SK-N-SH treated with all-trans-retinoic acid at 6 μM for 48 hours (cell line): ENCODE data around the gene STAG1.

Experiments used
- ATAC-seq: fragments of 200-7000 bp; cut with Tn5 transposase; 3 replicates; pipeline ENCODE4 v1.9.1; 2020; ENCODE audit warnings: mild to moderate bottlenecking, moderate library complexity
- ARNTL ChIP-seq: fragments of 450-650 bp; formaldehyde crosslinking; IDR thresholded peaks from 2 replicates; pipeline ENCODE4 v1.5.0; 2020; ENCODE audit warnings: low read depth, mild to moderate bottlenecking, moderate library complexity, borderline replicate concordance
- BACH2 ChIP-seq: fragments of 250-450 bp; sonication (Bioruptor Pico); IDR thresholded peaks from 2 replicates; pipeline ENCODE4 v1.9.0; 2021; ENCODE audit warnings: mild to moderate bottlenecking, borderline replicate concordance
- CSDC2 ChIP-seq: fragments of 250-450 bp; sonication (Bioruptor Pico); IDR thresholded peaks from 2 replicates; pipeline ENCODE4 v1.5.0; 2020; ENCODE audit warnings: mild to moderate bottlenecking, moderate library complexity
- CSRNP3 ChIP-seq: fragments of 250-450 bp; sonication (Bioruptor Pico); IDR thresholded peaks from 2 replicates; pipeline ENCODE4 v1.5.1; 2021; ENCODE audit warnings: mild to moderate bottlenecking, moderate library complexity
- GLIS3 ChIP-seq: fragments of 250-450 bp; sonication (Bioruptor Pico); IDR thresholded peaks from 2 replicates; pipeline ENCODE4 v1.5.0; 2020; ENCODE audit warnings: mild to moderate bottlenecking, moderate library complexity
- ISL1 ChIP-seq: fragments of 250-450 bp; sonication (Bioruptor Pico); IDR thresholded peaks from 2 replicates; pipeline ENCODE4 v2.1.2; 2022; ENCODE audit warnings: mild to moderate bottlenecking, moderate library complexity
- PATZ1 ChIP-seq: fragments of 250-450 bp; sonication (Bioruptor Pico); IDR thresholded peaks from 2 replicates; pipeline ENCODE4 v1.8.0; 2020; ENCODE audit warnings: mild to moderate bottlenecking, moderate library complexity, borderline replicate concordance
- POU6F1 ChIP-seq: fragments of 250-450 bp; sonication (Bioruptor Pico); IDR thresholded peaks from 2 replicates; pipeline ENCODE4 v1.8.0; 2021; ENCODE audit warnings: low read depth, mild to moderate bottlenecking, moderate library complexity, borderline replicate concordance
- PPARA ChIP-seq: fragments of 250-450 bp; sonication (Bioruptor Pico); IDR thresholded peaks from 2 replicates; pipeline ENCODE4 v1.5.0; 2020; ENCODE audit warnings: mild to moderate bottlenecking, borderline replicate concordance
- SNAI2 ChIP-seq: fragments of 250-450 bp; sonication (Bioruptor Pico); IDR thresholded peaks from 2 replicates; pipeline ENCODE4 v1.5.0; 2020; ENCODE audit warnings: mild to moderate bottlenecking, moderate library complexity
- TCF4 ChIP-seq: fragments of 250-450 bp; sonication (Bioruptor Pico); IDR thresholded peaks from 2 replicates; pipeline ENCODE4 v1.8.0; 2021; ENCODE audit warnings: mild to moderate bottlenecking, moderate library complexity, borderline replicate concordance
- TOX ChIP-seq: fragments of 250-450 bp; sonication (Bioruptor Pico); IDR thresholded peaks from 2 replicates; pipeline ENCODE4 v1.8.0; 2021; ENCODE audit warnings: mild to moderate bottlenecking, moderate library complexity, borderline replicate concordance
- TSHZ2 ChIP-seq: fragments of 250-450 bp; sonication (Bioruptor Pico); IDR thresholded peaks from 2 replicates; pipeline ENCODE4 v1.5.0; 2020; ENCODE audit warnings: mild to moderate bottlenecking, moderate library complexity
- ZC3H10 ChIP-seq: fragments of 250-450 bp; sonication (Bioruptor Pico); IDR thresholded peaks from 2 replicates; pipeline ENCODE4 v1.5.1; 2021; ENCODE audit warnings: mild to moderate bottlenecking, moderate library complexity
- ZFP3 ChIP-seq: fragments of 250-450 bp; sonication (Bioruptor Pico); IDR thresholded peaks from 2 replicates; pipeline ENCODE4 v1.5.0; 2020; ENCODE audit warnings: mild to moderate bottlenecking, moderate library complexity
- ZFP30 ChIP-seq: fragments of 450-650 bp; formaldehyde crosslinking; IDR thresholded peaks from 2 replicates; pipeline ENCODE4 v1.5.0; 2022; ENCODE audit warnings: mild to moderate bottlenecking, moderate library complexity
- ZNF565 ChIP-seq: fragments of 450-650 bp; formaldehyde crosslinking; conservative IDR thresholded peaks from 2 replicates; pipeline ENCODE4 v1.5.0; 2020; ENCODE audit warnings: low read depth, mild to moderate bottlenecking, moderate library complexity
- ZNF70 ChIP-seq: fragments of 450-650 bp; formaldehyde crosslinking; IDR thresholded peaks from 2 replicates; pipeline ENCODE4 v1.5.0; 2020; ENCODE audit warnings: mild to moderate bottlenecking, moderate library complexity
- ZNF8 ChIP-seq: fragments of 450-650 bp; formaldehyde crosslinking; IDR thresholded peaks from 2 replicates; pipeline ENCODE4 v1.5.0; 2020; ENCODE audit warnings: mild to moderate bottlenecking, moderate library complexity

Gene STAG1

GRCh38 chr3:136495213-136495612 is 257.0 kb downstream of the STAG1 start:
- TF ChIP-seq TOX (CRISPR knock-in tag), result no peak
- no peak for TF ChIP-seq CSRNP3 (CRISPR knock-in tag)
- TF ChIP-seq BACH2, result no peak
- ATAC-seq, result no peak

GRCh38 chr3:136490646-136491405 is 261.4 kb downstream of the STAG1 start:
- TF ChIP-seq PPARA (CRISPR knock-in tag) (no peak), ZNF565 (CRISPR knock-in tag) (no peak), ZC3H10 (CRISPR knock-in tag) (no peak), BACH2 (no peak), SNAI2 (no peak), ZNF70 (CRISPR knock-in tag) (no peak), ISL1 (CRISPR knock-in tag) (no peak), CSDC2 (CRISPR knock-in tag) (no peak), GLIS3 (CRISPR knock-in tag) (no peak), CSRNP3 (CRISPR knock-in tag) (no peak), PATZ1 (CRISPR knock-in tag) (no peak), POU6F1 (CRISPR knock-in tag) (no peak)
- ATAC-seq, result no peak

- ATAC-seq, result no peak
- TF ChIP-seq ZNF70 (CRISPR knock-in tag) (no peak), POU6F1 (CRISPR knock-in tag) (no peak), ZFP3 (CRISPR knock-in tag) (no peak), ZFP30 (CRISPR knock-in tag) (no peak), ZNF8 (CRISPR knock-in tag) (no peak), SNAI2 (no peak), ZC3H10 (CRISPR knock-in tag) (no peak), GLIS3 (CRISPR knock-in tag) (no peak), ZNF565 (CRISPR knock-in tag) (no peak), ARNTL (no peak), TOX (CRISPR knock-in tag) (no peak), TSHZ2 (CRISPR knock-in tag) (no peak), TCF4 (CRISPR knock-in tag) (no peak), PPARA (CRISPR knock-in tag) (no peak), PATZ1 (CRISPR knock-in tag) (no peak), CSRNP3 (CRISPR knock-in tag) (no peak), CSDC2 (CRISPR knock-in tag) (no peak)
Measured at GRCh38 chr3:136485777-136486176, 266.4 kb downstream of the STAG1 start.
